Trophoblast cell (in vitro differentiated cells and primary cell): ENCODE results near the gene FBXO47.

Source experiments
- DNase-seq, 2 donors: peaks; one replicate each; pipeline ENCODE4 v3.0.0-alpha.2; 2016
- H2AFZ ChIP-seq: 2 replicates; pipeline ENCODE4 v1.6.1; 2013; ENCODE audit warnings: low read length, moderate library complexity, mild to moderate bottlenecking; ENCODE audit not compliant: insufficient read depth, poor library complexity
- H2AK5ac ChIP-seq: 2 replicates; pipeline ENCODE4 v1.6.1; 2013; ENCODE audit warnings: mild to moderate bottlenecking, low read length
- H2BK120ac ChIP-seq: 2 replicates; pipeline ENCODE4 v1.6.1; 2013; ENCODE audit warnings: low read length, mild to moderate bottlenecking, moderate library complexity; ENCODE audit not compliant: insufficient read depth, poor library complexity
- H2BK12ac ChIP-seq: 2 replicates; pipeline ENCODE4 v1.6.1; 2013; ENCODE audit warnings: mild to moderate bottlenecking, low read length, moderate library complexity
- H2BK5ac ChIP-seq: 2 replicates; pipeline ENCODE4 v1.6.1; 2013; ENCODE audit warnings: low read length, low read depth, moderate library complexity, mild to moderate bottlenecking; ENCODE audit not compliant: poor library complexity
- H3K14ac ChIP-seq: 2 replicates; pipeline ENCODE4 v1.6.1; 2013; ENCODE audit warnings: mild to moderate bottlenecking, low read length
- H3K18ac ChIP-seq: 2 replicates; pipeline ENCODE4 v1.6.1; 2013; ENCODE audit warnings: mild to moderate bottlenecking, low read length
- H3K23ac ChIP-seq: 2 replicates; pipeline ENCODE4 v1.6.1; 2013; ENCODE audit warnings: low read length
- H3K27ac ChIP-seq: 2 replicates; pipeline ENCODE4 v1.5.1; 2013; ENCODE audit warnings: low read depth, mild to moderate bottlenecking, inconsistent platforms, low read length, moderate library complexity
- H3K27me3 ChIP-seq: 2 replicates; pipeline ENCODE4 v1.6.1; 2013; ENCODE audit warnings: inconsistent platforms, mild to moderate bottlenecking, low read length, moderate library complexity; ENCODE audit not compliant: insufficient read depth
- H3K36me3 ChIP-seq, 2 experiments: 1 replicate in 1 of 2; 2 replicates in 1 of 2; pipeline ENCODE4 v1.6.1; 2013; ENCODE audit warnings: low read length in 2 of 2, mild to moderate bottlenecking in 2 of 2, moderate library complexity in 1 of 2; ENCODE audit not compliant: insufficient read depth in 2 of 2, control insufficient read depth in 1 of 2
- H3K4ac ChIP-seq: 2 replicates; pipeline ENCODE4 v1.6.1; 2013; ENCODE audit warnings: low read depth, mild to moderate bottlenecking, low read length, moderate library complexity
- H3K4me1 ChIP-seq, 2 experiments: 1 replicate in 1 of 2; 2 replicates in 1 of 2; pipeline ENCODE4 v1.6.1; 2013; ENCODE audit warnings: low read length in 2 of 2, mild to moderate bottlenecking in 2 of 2, moderate library complexity in 1 of 2; ENCODE audit not compliant: insufficient read depth in 2 of 2, control insufficient read depth in 1 of 2
- H3K4me2 ChIP-seq: 2 replicates; pipeline ENCODE4 v1.6.1; 2013; ENCODE audit warnings: inconsistent platforms, mild to moderate bottlenecking, low read length, moderate library complexity
- H3K4me3 ChIP-seq: 2 replicates; pipeline ENCODE4 v1.5.1; 2013; ENCODE audit warnings: mild to moderate bottlenecking, low read depth, low read length, inconsistent platforms
- H3K79me1 ChIP-seq: one replicate; pipeline ENCODE4 v1.6.1; 2013; ENCODE audit warnings: low read length
- H3K79me2 ChIP-seq: 2 replicates; pipeline ENCODE4 v1.6.1; 2013; ENCODE audit warnings: low read length, mild to moderate bottlenecking; ENCODE audit not compliant: control insufficient read depth, insufficient read depth, poor library complexity
- H3K9ac ChIP-seq: 2 replicates; pipeline ENCODE4 v1.6.1; 2013; ENCODE audit warnings: mild to moderate bottlenecking, low read length
- H3K9me3 ChIP-seq: 2 replicates; pipeline ENCODE4 v1.6.1; 2013; ENCODE audit warnings: low read depth, mild to moderate bottlenecking, control low read depth, inconsistent platforms, low read length; ENCODE audit not compliant: insufficient read depth
- H4K12ac ChIP-seq: 2 replicates; pipeline ENCODE4 v1.6.1; 2013; ENCODE audit warnings: low read depth, mild to moderate bottlenecking, low read length, moderate library complexity
- H4K8ac ChIP-seq: 2 replicates; pipeline ENCODE4 v1.6.1; 2013; ENCODE audit warnings: low read depth, mild to moderate bottlenecking, low read length, moderate library complexity
- H4K91ac ChIP-seq: one replicate; pipeline ENCODE4 v1.6.1; 2013; ENCODE audit warnings: low read depth, mild to moderate bottlenecking, low read length, moderate library complexity
- WGBS: extraction: QIAGEN DNeasy Blood & Tissue Kit; methylation state at CpG from one replicate; pipeline ENCODE4 v1.1.7; 2013; ENCODE audit warnings: missing lambda C conversion rate; ENCODE audit not compliant: insufficient read length, insufficient coverage; ENCODE audit errors: extremely low coverage; 5-methylcytosine and 5-hydroxymethylcytosine counted together

FBXO47 gene

GRCh38 chr17:39008633-39009032 lies 41.4 kb upstream of the FBXO47 start:
- Histone ChIP-seq H3K4me1 (no peaks in the 10 kb centered on the region), H3K23ac (no peak overlapping the region), H3K9ac (no peak overlapping the region), H2BK5ac (no peak overlapping the region), H2AK5ac (no peak overlapping the region), H3K4me3 (no peak overlapping the region), H2BK120ac (no peak overlapping the region), H3K9me3 (peaks cover 2% of the 10 kb centered on the region), H3K18ac (no peak overlapping the region), H2BK12ac (no peak overlapping the region), H3K27ac (no peak overlapping the region), H3K27me3 (no peaks in the 10 kb centered on the region), H4K91ac (no peak overlapping the region), H2AFZ (no peak overlapping the region), H3K4ac (no peak overlapping the region), H4K8ac (no peak overlapping the region), H3K14ac (no peak overlapping the region), H3K36me3 (no peaks in the 10 kb centered on the region), H3K4me2 (no peak overlapping the region), H4K12ac (no peak overlapping the region), H3K79me2 (no peaks in the 10 kb centered on the region), H3K79me1 (no peaks in the 10 kb centered on the region)
- WGBS: no CpG with 5 or more reads among the region's 2 CpGs
- DNase-seq: no peak

GRCh38 chr17:39002991-39003715 lies 36.0 kb upstream of the FBXO47 start:
- Histone ChIP-seq H3K4me3 (no peak overlapping the region), H3K18ac (no peak overlapping the region), H3K36me3 (no peaks in the 10 kb centered on the region), H2BK120ac (no peak overlapping the region), H3K27ac (no peak overlapping the region), H3K27me3 (no peaks in the 10 kb centered on the region), H3K4ac (no peak overlapping the region), H3K4me1 (no peaks in the 10 kb centered on the region), H3K9ac (no peak overlapping the region), H2BK12ac (no peak overlapping the region), H2AK5ac (no peak overlapping the region), H4K8ac (no peak overlapping the region), H3K14ac (no peak overlapping the region), H3K79me1 (no peaks in the 10 kb centered on the region), H3K9me3 (no peaks in the 10 kb centered on the region), H3K4me2 (no peak overlapping the region), H2AFZ (no peak overlapping the region), H3K23ac (no peak overlapping the region), H3K79me2 (no peaks in the 10 kb centered on the region), H4K12ac (no peak overlapping the region), H4K91ac (no peak overlapping the region), H2BK5ac (no peak overlapping the region)
- WGBS: no CpG with 5 or more reads among the region's 16 CpGs
- no peak for DNase-seq

GRCh38 chr17:39001703-39002637 lies 34.8 kb upstream of the FBXO47 start:
- Histone ChIP-seq H4K91ac (no peak overlapping the region), H4K8ac (no peak overlapping the region), H3K4ac (no peak overlapping the region), H4K12ac (no peak overlapping the region), H3K27me3 (no peaks in the 10 kb centered on the region), H3K14ac (no peak overlapping the region), H2AFZ (no peak overlapping the region), H3K4me2 (no peak overlapping the region), H3K79me1 (no peaks in the 10 kb centered on the region), H2BK12ac (no peak overlapping the region), H3K79me2 (no peaks in the 10 kb centered on the region), H3K23ac (no peak overlapping the region), H3K36me3 (no peaks in the 10 kb centered on the region), H3K4me1 (no peaks in the 10 kb centered on the region), H2AK5ac (no peak overlapping the region), H3K9me3 (no peaks in the 10 kb centered on the region), H3K4me3 (no peak overlapping the region), H2BK120ac (no peak overlapping the region), H2BK5ac (no peak overlapping the region), H3K18ac (no peak overlapping the region), H3K9ac (no peak overlapping the region), H3K27ac (no peak overlapping the region)
- WGBS: no CpG with 5 or more reads among the region's 9 CpGs
- peak; percentile 48 to 64 for DNase-seq

- H3K9me3 ChIP-seq: peaks cover 5% of the 10 kb centered on the region
- no peak overlapping the region for H2BK5ac ChIP-seq
- H2AFZ ChIP-seq: no peak overlapping the region
- no peaks in the 10 kb centered on the region for H3K79me2 ChIP-seq
- H3K79me1 ChIP-seq: no peaks in the 10 kb centered on the region
- no peak overlapping the region for H3K9ac ChIP-seq
- H3K4ac ChIP-seq: no peak overlapping the region
- no peak overlapping the region for H3K18ac ChIP-seq
- H3K27me3 ChIP-seq: no peaks in the 10 kb centered on the region
- no peaks in the 10 kb centered on the region for H3K36me3 ChIP-seq
- H3K23ac ChIP-seq: no peak overlapping the region
- no peaks in the 10 kb centered on the region for H3K4me1 ChIP-seq
- no peak overlapping the region for H2BK12ac ChIP-seq
- no peak overlapping the region for H3K4me3 ChIP-seq
- H2BK120ac ChIP-seq: no peak overlapping the region
- no peak overlapping the region for H3K14ac ChIP-seq
- no peak overlapping the region for H4K91ac ChIP-seq
- peak in 1 of 2 donors; percentile 23 for DNase-seq
- no peak overlapping the region for H3K4me2 ChIP-seq
- no peak overlapping the region for H4K12ac ChIP-seq
- H3K27ac ChIP-seq: no peak overlapping the region
- H4K8ac ChIP-seq: no peak overlapping the region
- no peak overlapping the region for H2AK5ac ChIP-seq
- no CpG with 5 or more reads among the region's 4 CpGs for WGBS
Observed at GRCh38 chr17:39000021-39000601, 32.9 kb upstream of the FBXO47 start.
